ENCODE data around the gene UEVLD. TPM values are rescaled to one million over a fixed set of nuclear protein-coding genes. Genes with fewer than 3 reads are reported as not detected.

UEVLD gene
- polyA plus RNA-seq, 3 donors = 4.1 to 10.3 (median 10.1) TPM

DNA sequence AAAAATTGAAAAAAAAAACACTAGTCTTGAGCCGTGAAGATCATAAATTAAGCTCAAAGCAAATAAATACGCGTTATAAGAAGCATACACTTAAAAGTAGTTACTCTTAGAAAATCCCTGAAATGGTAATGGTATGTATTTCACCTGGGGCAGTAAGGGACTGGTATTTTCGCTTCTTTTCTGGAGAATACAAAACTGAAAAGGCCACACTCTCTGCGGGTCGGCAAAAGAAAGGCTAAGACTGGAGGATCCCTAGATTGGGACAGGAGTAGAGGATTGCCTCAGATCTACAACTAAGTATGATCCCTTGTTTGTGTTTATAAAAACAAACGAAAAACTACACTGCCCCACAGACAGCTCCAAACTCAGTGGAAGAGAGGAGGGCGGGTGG is 62.4 kb downstream of the UEVLD start:
- H3K27ac ChIP-seq (ENCODE audit: low read depth, low read length) = no peak overlapping the region
- 0 to 1% (median 1%) methylated on average over 8 of the region's 8 CpGs for WGBS, 3 donors

DNA sequence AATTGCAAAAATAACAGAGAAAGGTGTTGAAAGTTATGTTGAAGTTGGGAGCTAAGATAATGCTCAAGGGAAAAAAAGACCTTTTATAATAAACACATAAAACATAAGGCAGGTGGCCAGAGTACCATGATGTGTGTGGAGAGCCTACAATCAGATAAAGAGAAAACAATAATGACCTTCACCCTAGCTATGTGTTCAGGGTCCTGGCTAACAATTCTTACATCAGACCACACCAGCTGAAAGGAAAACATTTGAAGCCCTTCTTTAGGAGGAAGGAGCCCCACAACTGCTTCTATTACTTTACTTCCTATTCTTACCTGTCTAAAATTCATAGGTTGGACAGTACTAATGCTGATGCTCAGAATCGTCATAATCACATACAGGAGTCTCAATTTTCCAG is 64.3 kb downstream of the UEVLD start:
- H3K27ac ChIP-seq (ENCODE audit: low read depth, low read length) = no peak overlapping the region
- WGBS, 3 donors = 63 to 93% (median 83%) methylated on average over 1 of the region's 1 CpG

DNA sequence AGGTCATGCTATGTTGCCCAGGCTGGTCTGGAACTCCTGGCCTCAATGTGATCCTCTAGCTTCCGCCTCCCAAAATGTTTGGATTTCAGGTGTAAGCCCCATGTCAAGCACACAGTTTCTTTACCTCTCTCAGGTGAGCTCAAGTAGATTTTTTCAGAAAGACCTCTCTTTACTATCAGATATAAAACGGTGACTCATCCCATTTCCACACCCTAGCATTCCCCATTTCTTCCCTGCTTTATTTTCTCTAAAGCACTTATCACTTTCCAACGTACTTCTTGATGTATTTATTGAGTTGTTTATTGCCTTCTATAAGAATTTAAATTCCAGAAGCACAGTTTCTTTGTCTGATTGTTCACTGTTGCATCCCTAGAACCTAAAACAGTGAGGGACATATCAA is 65.5 kb downstream of the UEVLD start:
- WGBS, 3 donors = 84 to 90% (median 85%) methylated on average over 3 of the region's 3 CpGs
- no peak overlapping the region for H3K27ac ChIP-seq (ENCODE audit: low read depth, low read length)

DNA sequence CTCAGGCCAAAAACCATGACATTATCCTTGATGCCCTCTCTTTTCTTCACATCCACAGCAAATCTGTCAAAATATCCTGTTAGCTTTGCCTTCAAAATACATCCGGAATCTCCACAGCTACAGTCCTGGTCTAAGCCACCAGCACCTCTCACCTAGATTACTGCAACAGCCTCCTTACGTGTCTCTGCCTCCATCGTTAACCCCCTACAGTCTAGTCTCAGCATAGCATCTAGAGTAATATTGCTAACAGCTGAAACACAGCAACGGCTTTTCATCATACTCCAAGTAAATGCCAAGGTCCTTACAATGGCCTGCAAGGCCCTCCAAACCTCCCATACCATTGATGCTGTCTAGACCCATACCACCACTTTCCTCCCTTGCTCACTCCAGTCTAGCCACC is 66.1 kb downstream of the UEVLD start:
- no peak overlapping the region for H3K27ac ChIP-seq (ENCODE audit: low read depth, low read length)
- WGBS, 3 donors = 60 to 73% (median 61%) methylated on average over 4 of the region's 4 CpGs

DNA sequence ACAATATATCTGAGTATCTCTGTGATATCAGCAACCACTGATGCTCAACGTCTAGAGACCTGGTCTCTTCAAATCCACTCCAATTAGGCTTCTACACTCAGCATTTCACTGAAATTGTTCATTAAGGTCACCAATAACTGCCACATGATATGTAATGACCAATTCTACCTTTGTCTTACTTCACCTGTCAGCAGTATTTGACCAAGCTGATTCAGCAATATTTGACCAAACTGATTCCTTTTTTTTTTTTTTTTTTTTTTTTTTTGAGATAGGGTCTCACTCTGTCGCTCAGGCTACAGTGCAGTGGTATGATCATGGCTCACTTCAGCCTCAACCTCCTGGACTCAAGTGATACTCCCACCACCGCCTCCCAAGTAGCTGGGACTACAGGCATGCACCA is 67.4 kb downstream of the UEVLD start:
- WGBS, 3 donors = 66 to 95% (median 79%) methylated on average over 3 of the region's 3 CpGs
- no peak overlapping the region for H3K27ac ChIP-seq (ENCODE audit: low read depth, low read length)

DNA sequence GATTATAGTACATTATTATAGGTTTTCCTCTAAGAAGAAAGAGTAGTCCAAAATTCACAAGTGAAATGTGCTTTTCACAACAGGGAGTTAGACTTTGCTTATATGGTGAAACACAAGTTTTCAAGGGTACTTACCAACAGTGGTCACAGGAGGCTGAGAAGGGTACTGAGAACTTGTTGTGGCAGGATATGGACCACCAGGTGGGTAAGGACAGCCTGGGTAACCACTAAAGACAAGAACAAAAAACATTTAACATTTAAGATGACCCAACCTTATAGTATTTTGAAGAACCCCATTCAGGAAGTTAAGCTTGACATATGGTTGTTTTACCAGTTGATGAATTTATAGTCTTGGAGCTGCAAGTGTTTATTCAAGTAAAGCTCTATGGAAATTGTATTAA is 86.2 kb downstream of the UEVLD start:
- no peak overlapping the region for H3K27ac ChIP-seq (ENCODE audit: low read depth, low read length)

DNA sequence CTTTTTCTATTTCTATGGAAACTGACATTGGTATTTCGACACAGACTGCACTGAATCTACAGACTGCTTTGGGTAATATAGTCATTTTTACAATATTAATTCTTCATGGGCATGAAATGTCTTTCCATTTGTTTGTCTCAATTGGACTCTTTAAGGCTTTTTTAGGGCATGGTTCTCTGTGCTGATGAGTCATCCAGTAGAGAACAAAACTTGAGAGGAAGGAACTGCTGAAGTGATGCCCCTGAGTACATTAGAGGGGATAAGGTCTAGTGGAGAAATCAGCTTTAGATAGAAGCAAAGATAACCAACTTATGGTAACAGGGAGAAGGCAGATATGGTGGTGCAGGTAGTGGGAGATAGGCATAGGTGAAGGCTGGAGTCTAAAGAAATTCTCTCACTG is 86.9 kb downstream of the UEVLD start:
- WGBS, 3 donors = 98 to 100% (median 99%) methylated on average over 1 of the region's 1 CpG
- H3K27ac ChIP-seq (ENCODE audit: low read depth, low read length) = no peak overlapping the region

DNA sequence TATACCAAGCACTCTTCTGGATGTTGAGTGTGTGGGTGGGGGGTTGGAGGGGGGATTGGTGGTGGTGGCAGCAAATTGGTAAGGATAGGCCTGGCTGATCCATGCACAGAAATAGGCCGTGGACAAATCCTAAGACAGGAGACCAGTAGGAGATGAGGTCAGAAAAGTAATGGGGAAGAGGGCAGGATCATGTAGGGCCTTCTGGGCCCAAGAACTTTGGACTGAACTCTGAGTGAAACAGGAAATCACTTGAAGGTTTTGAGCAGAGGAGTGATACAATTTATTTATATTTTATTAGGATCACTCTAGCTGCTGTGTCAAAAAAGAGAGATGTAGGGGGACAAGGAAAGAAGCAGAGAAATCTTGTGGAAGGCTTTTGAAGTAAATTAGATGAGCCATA is 90.5 kb downstream of the UEVLD start:
- 83 to 95% (median 83%) methylated on average over 1 of the region's 1 CpG for WGBS, 3 donors
- H3K27ac ChIP-seq (ENCODE audit: low read depth, low read length) = no peak overlapping the region

DNA sequence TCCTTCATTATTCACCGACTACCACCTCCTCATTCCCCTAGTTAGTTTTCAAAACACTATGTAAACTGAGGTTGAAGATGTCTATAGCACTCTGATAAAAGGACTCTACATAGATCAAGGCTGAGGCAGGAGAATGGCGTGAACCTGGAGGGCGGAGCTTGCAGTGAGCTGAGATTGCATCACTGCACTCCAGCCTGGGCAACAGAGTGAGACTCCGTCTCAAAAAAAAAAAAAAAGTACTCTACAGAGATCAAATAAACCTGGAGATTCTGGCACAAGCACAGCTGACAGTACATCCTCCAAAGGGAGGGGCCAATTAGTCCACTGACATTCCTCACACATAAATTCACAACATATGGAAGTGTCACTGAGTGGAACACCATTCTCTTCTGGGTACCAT is 92.8 kb downstream of the UEVLD start:
- WGBS, 3 donors = 89 to 96% (median 92%) methylated on average over 4 of the region's 4 CpGs
- H3K27ac ChIP-seq (ENCODE audit: low read depth, low read length) = no peak overlapping the region

DNA sequence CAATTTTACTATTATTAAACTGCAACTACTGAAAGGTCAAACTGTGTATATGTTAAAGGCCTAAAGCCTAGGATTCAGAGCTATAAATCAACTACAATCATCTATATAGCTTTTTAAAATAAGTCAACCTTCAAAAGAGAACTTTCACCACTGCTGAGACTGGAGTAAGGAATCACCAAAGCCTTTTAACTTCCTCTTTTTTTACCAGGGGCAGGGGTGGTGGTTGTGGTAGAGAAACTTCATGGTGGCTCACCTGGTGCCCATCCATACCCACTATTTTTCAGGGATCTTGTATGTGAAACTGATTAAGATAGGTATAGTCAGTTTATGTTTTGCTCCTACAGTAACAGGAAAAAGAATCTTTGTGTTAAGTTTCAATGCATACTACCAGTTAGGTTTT is 93.3 kb downstream of the UEVLD start:
- no peak overlapping the region for H3K27ac ChIP-seq (ENCODE audit: low read depth, low read length)

DNA sequence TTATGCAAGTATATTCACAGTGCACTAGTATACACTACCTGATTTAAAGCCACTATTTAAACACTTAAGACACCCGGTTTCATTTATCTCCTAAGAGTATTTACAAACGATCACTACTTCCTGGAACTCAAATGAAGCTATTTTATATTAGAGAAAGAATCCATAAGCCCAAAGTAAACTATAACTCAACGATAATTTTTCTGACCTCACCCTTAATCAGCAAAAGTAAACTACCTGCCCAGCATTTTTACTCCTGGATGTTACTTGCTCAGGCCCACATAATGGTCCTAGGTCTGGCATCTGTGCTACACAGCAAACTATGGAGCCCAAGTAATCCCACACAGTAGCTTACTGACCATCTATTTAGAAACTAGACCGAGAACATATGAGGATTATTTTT is 95.2 kb downstream of the UEVLD start:
- 43 to 90% (median 85%) methylated on average over 4 of the region's 4 CpGs for WGBS, 3 donors
- H3K27ac ChIP-seq (ENCODE audit: low read depth, low read length) = no peak overlapping the region

DNA sequence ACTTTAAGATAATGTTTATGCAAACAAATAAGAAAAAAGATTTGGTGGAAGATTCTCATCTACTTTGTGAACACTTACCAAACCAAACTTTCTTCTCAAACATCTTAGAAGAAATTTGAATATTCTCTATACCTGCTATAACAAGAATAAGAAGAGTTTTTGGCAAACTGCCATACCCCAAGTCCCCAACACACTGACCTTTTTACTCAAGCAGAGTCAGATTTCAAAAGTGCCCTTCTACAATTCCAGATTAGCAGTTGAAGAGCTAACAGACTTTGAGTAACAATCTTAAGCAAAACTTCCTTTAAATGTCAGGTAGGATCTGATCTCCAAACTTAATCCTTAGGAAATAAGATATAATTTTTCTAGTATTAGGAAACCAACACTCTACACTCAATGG is 95.6 kb downstream of the UEVLD start:
- H3K27ac ChIP-seq (ENCODE audit: low read depth, low read length) = no peak overlapping the region

DNA sequence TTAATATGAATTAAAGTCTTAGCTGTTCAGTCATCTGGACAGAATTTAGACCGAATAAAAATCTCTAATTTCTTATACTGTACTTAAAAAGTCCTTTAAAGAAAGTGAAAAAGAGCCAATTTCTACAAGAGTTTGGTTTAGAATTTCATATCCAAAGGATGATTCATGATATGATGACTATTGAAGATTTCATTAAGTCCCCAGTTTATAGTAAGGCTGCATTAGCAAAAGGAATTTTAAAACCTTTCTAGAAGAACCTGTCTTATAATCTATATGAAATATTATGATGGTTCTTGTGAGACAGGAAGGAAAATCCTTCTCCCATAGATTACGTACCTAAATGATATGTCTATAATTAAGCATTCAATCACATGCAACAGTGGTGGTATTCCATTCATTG is 96.6 kb downstream of the UEVLD start:
- H3K27ac ChIP-seq (ENCODE audit: low read depth, low read length) = no peak overlapping the region
- WGBS, 3 donors = 90 to 99% (median 93%) methylated on average over 2 of the region's 2 CpGs

DNA sequence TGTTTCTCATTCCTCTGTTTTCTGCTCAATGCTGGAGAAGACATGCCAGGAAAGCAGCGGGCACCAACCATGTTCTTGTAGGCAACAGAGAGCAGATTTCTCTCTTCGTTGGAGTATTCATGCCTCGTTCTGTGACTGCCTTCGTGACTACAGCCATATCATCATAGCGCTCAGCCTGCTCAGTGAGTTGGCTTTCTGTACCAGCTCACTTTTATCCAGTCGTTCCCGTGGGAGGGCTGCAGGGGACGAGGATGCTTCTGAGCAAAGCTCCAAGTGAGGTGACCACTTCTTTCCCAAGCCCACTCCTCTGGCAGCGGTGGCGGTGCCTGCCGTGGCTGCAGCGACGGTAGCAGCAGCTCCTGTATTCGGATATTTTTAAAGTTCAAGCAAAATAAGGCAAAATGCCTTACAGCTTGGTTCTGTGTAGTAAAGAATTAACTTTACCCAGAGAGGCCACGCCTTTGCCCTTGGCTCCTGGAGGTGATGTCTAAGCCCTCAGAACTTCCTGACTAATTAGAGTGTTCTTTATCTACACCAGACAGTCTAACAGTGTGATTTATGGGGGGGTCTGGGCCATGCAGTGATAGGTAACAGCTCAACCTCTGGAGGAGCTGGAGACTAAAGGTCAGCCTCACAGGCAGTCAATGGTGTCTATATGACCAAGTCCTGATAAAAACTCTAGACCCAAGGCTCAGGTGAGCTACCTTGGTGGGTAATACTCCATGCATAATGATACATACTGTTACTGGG is 97.6 kb downstream of the UEVLD start:
- WGBS, 3 donors = 90 to 95% (median 92%) methylated on average over 15 of the region's 15 CpGs
- H3K27ac ChIP-seq (ENCODE audit: low read depth, low read length) = no peak overlapping the region

DNA sequence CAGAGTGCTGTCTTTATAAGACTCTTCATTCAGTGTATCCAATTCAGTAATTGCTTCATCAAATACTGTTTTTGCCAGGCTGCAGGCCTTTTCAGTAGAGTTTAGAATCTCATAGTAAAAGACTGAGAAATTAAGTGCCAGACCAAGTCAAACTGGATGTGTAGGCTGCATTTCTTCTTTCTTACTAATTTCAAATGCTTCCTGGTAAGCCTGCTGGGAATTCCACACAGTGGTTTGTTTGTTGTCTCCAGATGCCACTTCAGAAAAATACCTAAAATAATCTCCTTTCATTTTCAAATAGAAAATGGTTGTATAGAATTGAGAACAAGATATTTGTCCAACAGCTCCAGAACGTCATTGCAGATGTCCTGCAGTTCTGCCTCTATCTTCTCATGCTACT is 98.2 kb downstream of the UEVLD start:
- no peak overlapping the region for H3K27ac ChIP-seq (ENCODE audit: low read depth, low read length)

DNA sequence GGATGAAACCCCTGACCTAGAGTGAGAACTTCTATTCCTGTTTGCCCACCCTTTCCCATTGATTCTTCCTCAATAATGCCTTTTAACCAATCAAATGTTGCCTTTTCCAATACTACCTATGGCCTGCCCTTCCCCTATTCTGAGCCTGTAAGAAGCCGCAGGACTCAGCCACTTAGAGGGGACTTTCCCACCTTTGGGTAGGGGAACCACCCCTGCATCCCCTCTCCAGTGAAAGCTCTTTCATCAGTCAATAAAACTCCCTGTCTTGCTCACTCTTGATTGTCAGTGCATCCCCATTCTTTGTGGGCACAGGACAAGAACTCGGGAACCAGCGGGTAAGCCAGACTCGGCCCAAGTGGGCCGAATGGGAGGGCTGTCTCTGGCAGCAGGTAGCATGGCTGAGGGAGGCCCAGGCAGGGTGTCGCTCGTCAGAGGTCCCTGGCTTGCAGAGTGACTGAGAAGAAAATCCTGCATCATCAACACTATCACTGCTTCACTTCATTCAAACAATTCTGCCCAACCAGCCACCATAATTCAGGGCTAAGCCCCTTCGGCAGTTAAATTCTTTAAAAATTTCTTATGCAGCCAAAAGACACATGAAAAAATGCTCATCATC is 102.5 kb downstream of the UEVLD start:
- WGBS, 3 donors = 96 to 97% (median 97%) methylated on average over 8 of the region's 8 CpGs

More for the DNA sequence above, 98.2 kb downstream of the UEVLD start:
- WGBS, 3 donors = 83 to 89% (median 85%) methylated on average over 1 of the region's 1 CpG

More for the DNA sequence above, 102.5 kb downstream of the UEVLD start:
- no peak overlapping the region for H3K27ac ChIP-seq (ENCODE audit: low read depth, low read length)

Other genes with a start within 250 kb of the UEVLD start
- 100 to 1,000 TPM; 206 to 989 (median 582) TPM for gene LDHA, start 194.2 kb downstream of the UEVLD start, polyA plus RNA-seq
- 1 to 10 TPM in 2 of 3 donors, not detected in 1; 1.0 to 1.6 TPM for gene LDHC, start 176.4 kb downstream of the UEVLD start, polyA plus RNA-seq
- not detected for gene LDHAL6A, start 132.9 kb downstream of the UEVLD start, polyA plus RNA-seq
- gene TSG101, start 61.8 kb downstream of the UEVLD start, polyA plus RNA-seq = 10 to 100 TPM; 33.9 to 49.2 (median 43.5) TPM
- gene MISFA, start 11.1 kb upstream of the UEVLD start, polyA plus RNA-seq = 1 to 10 TPM in 2 of 3 donors, under 1 TPM in 1; 0.90 to 2.8 (median 1.1) TPM
- 10 to 100 TPM in 1 of 3 donors, 1 to 10 TPM in 2; 4.0 to 12.4 (median 7.6) TPM for gene SPTY2D1, start 45.6 kb upstream of the UEVLD start, polyA plus RNA-seq
- gene TMEM86A, start 110.0 kb upstream of the UEVLD start, polyA plus RNA-seq = 1 to 10 TPM; 1.2 to 2.5 (median 1.5) TPM
- under 1 TPM; 0.11 to 0.30 (median 0.27) TPM for gene IGSF22, start 137.5 kb upstream of the UEVLD start, polyA plus RNA-seq
- 1 to 10 TPM in 1 of 3 donors, under 1 TPM in 2; 0.16 to 1.8 (median 0.74) TPM for gene PTPN5, start 203.1 kb upstream of the UEVLD start, polyA plus RNA-seq

Data from adipose tissue (tissue), 3 donors.